Gastroesophageal sphincter (tissue), 4 donors: Measurements from ENCODE around the gene KAT8. TPM values are rescaled to one million over a fixed set of nuclear protein-coding genes. Genes with fewer than 3 reads are reported as not detected.
A peak's percentile ranks its signal among the peaks of the same experiment; 100 is the strongest.
"Not testable (repeated sequence)": the region's sequence is repeated elsewhere in the genome, so short reads cannot be mapped to it uniquely, and the experiment has no call there.

ENCODE experiments used
- ATAC-seq: fragments of 150-250 bp; one replicate; pipeline ENCODE4 v1.9.1; 2016; ENCODE audit warnings: mild to moderate bottlenecking, moderate library complexity
- H3K27ac ChIP-seq, 4 donors: fragments of 200-600 bp; sonication (generic) in 3 of 4; 1 replicate in 3 of 4; 2 replicates in 1 of 4; pipeline ENCODE4 v1.5.1; 2016 to 2019
- H3K27me3 ChIP-seq: fragments of 200-600 bp; sonication (generic); one replicate; pipeline ENCODE4 v1.5.1; 2019
- H3K36me3 ChIP-seq, 2 donors: fragments of 200-600 bp; sonication (generic); one replicate each; pipeline ENCODE4 v1.5.1; 2019; ENCODE audit warnings: control low read depth in 1 of 2
- H3K4me1 ChIP-seq, 3 donors: fragments of 200-600 bp; sonication (generic); 1 replicate in 2 of 3; 2 replicates in 1 of 3; pipeline ENCODE4 v1.5.1; 2016 to 2019; ENCODE audit warnings: control low read depth in 2 of 3
- H3K4me3 ChIP-seq, 2 donors: fragments of 200-600 bp; sonication (generic); one replicate each; pipeline ENCODE4 v1.5.1; 2019; ENCODE audit warnings: mild to moderate bottlenecking in 1 of 2, moderate library complexity in 1 of 2
- H3K9me3 ChIP-seq, 3 donors: fragments of 200-600 bp; sonication (generic); one replicate each; pipeline ENCODE4 v1.5.1; 2017 to 2019; ENCODE audit warnings: control low read depth in 2 of 3
- CTCF ChIP-seq, 4 experiments: fragments of 200-600 bp in 2 of 4; fragments of 450-650 bp in 2 of 4; sonication (generic) in 1 of 4; IDR thresholded peaks; one replicate each; pipeline ENCODE4 v1.5.1; 2017 to 2019; ENCODE audit warnings: antibody characterized with exemption in 4 of 4, mild to moderate bottlenecking in 2 of 4, moderate library complexity in 2 of 4
- EP300 ChIP-seq: sonication (generic); formaldehyde crosslinking; IDR thresholded peaks from one replicate; pipeline ENCODE4 v1.6.1; 2017; ENCODE audit warnings: antibody characterized with exemption, mild to moderate bottlenecking
- POLR2A ChIP-seq, 2 donors: fragments of 450-650 bp; IDR thresholded peaks; one replicate each; pipeline ENCODE4 v1.6.1; 2017; ENCODE audit warnings: antibody characterized with exemption in 2 of 2, mild to moderate bottlenecking in 2 of 2, moderate library complexity in 1 of 2
- POLR2AphosphoS5 ChIP-seq: sonication (generic); formaldehyde crosslinking; IDR thresholded peaks from one replicate; pipeline ENCODE4 v1.6.1; 2017; ENCODE audit warnings: antibody characterized with exemption
- WGBS, 2 donors: methylation state at CpG; one replicate each; pipeline ENCODE4 v1.1.5; 2018; ENCODE audit warnings: low coverage in 1 of 2; 5-methylcytosine and 5-hydroxymethylcytosine counted together
- total RNA-seq, 4 donors: library from RNA; depleted of rRNA; stranded (reverse); fragments of >200 nt; gene quantifications; one replicate each; pipeline ENCODE4 v1.1.0, GENCODE V29; 2016

Gene KAT8
- total RNA-seq, 4 donors from 2014 or later: 65.6 to 81.4 (median 72.3) TPM

GRCh38 chr16:31143011-31143693 is 25.7 kb downstream of the KAT8 start:
- H3K4me3 ChIP-seq: peak overlapping the region; percentile 33 to 62
- no peaks in the 10 kb centered on the region for H3K36me3 ChIP-seq
- TF ChIP-seq POLR2AphosphoS5 (no peak), POLR2A (IDR thresholded peaks at IDR 0.05) (no peak), EP300 (no peak), CTCF (IDR thresholded peaks at IDR 0.05) (no peak)
- ATAC-seq: no peak
- H3K4me1 ChIP-seq: peaks cover 0 to 31% (median 15%) of the 10 kb centered on the region in 3 donors
- H3K27ac ChIP-seq: peak overlapping the region in 3 of 4 donors; percentile 82 to 91 (median 86)
- H3K27me3 ChIP-seq: peaks cover 18% of the 10 kb centered on the region
- no peaks in the 10 kb centered on the region for H3K9me3 ChIP-seq
- 47 to 93% methylated on average over 3 to 11 of the region's 22 CpGs for WGBS, 2 donors

DNA sequence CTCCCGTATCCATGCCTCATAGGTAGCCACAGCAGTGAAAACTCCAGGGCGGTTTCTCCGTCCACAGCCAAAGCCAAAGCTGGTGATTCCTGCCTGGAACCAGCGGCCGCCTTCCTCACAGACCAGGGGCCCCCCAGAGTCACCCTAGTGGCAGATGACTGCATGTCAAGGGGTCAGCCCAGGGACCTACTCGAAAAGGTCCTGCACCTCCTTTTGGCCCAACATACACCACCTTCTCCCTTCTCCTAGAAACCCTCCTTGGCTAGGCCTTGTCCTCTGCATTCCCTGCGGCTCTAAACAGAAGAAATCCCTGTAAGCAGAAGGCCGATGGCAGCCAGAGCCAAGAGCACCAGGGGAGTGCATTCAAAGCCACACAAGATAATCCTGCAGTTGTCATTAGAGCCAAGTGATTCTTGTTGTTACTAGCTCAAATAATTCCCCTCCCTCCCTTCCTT is 26.3 kb downstream of the KAT8 start:
- ATAC-seq: no peak
- Histone ChIP-seq H3K9me3 (no peaks in the 10 kb centered on the region), H3K4me3 (no peak overlapping the region), H3K4me1 (peaks cover 0 to 35% (median 15%) of the 10 kb centered on the region in 3 donors), H3K27ac (no peak overlapping the region), H3K27me3 (peaks cover 24% of the 10 kb centered on the region), H3K36me3 (no peaks in the 10 kb centered on the region)
- TF ChIP-seq POLR2AphosphoS5 (no peak), EP300 (no peak), POLR2A (IDR thresholded peaks at IDR 0.05) (no peak), CTCF (IDR thresholded peaks at IDR 0.05) (no peak)
- WGBS, 2 donors: 67 to 87% methylated on average over 1 to 5 of the region's 8 CpGs

GRCh38 chr16:31144418-31144817 is 27.0 kb downstream of the KAT8 start:
- WGBS, 2 donors: 88 to 93% methylated on average over 3 of the region's 7 CpGs
- not testable (repeated sequence) for ATAC-seq, H3K27ac ChIP-seq, H3K4me3 ChIP-seq, H3K36me3 ChIP-seq, H3K9me3 ChIP-seq
- Histone ChIP-seq H3K4me1 (peaks cover 0 to 30% (median 15%) of the 10 kb centered on the region in 3 donors), H3K27me3 (peaks cover 31% of the 10 kb centered on the region)

- ATAC-seq: no peak
- peaks cover 42% of the 10 kb centered on the region for H3K27me3 ChIP-seq
- H3K4me1 ChIP-seq: peaks cover 0 to 28% (median 15%) of the 10 kb centered on the region in 3 donors
- WGBS, 2 donors: 62 to 63% methylated on average over 1 to 8 of the region's 12 CpGs
- no peak overlapping the region for H3K4me3 ChIP-seq
- no peaks in the 10 kb centered on the region for H3K9me3 ChIP-seq
- H3K36me3 ChIP-seq: no peaks in the 10 kb centered on the region
- no peak overlapping the region for H3K27ac ChIP-seq
- TF ChIP-seq POLR2AphosphoS5 (no peak), POLR2A (IDR thresholded peaks at IDR 0.05) (no peak), CTCF (IDR thresholded peaks at IDR 0.05) (no peak)
Observed at GRCh38 chr16:31145398-31145990, 28.0 kb downstream of the KAT8 start.

GRCh38 chr16:31147574-31147973 is 30.1 kb downstream of the KAT8 start:
- Histone ChIP-seq H3K36me3 (no peaks in the 10 kb centered on the region), H3K27me3 (peaks cover 44% of the 10 kb centered on the region), H3K27ac (no peak overlapping the region), H3K9me3 (no peaks in the 10 kb centered on the region), H3K4me3 (no peak overlapping the region), H3K4me1 (peaks cover 0 to 12% (median 6%) of the 10 kb centered on the region in 3 donors)
- TF ChIP-seq POLR2AphosphoS5: no peak
- no peak for TF ChIP-seq CTCF (IDR thresholded peaks at IDR 0.05)
- no peak for TF ChIP-seq POLR2A (IDR thresholded peaks at IDR 0.05)
- no peak for TF ChIP-seq EP300
- 87 to 88% methylated on average over 3 of the region's 3 CpGs for WGBS, 2 donors
- no peak for ATAC-seq
